ENCODE results near the gene ATXN7L3.
"Not testable (repeated sequence)": the region's sequence is repeated elsewhere in the genome, so short reads cannot be mapped to it uniquely, and the experiment has no call there.

The ATXN7L3 gene

DNA sequence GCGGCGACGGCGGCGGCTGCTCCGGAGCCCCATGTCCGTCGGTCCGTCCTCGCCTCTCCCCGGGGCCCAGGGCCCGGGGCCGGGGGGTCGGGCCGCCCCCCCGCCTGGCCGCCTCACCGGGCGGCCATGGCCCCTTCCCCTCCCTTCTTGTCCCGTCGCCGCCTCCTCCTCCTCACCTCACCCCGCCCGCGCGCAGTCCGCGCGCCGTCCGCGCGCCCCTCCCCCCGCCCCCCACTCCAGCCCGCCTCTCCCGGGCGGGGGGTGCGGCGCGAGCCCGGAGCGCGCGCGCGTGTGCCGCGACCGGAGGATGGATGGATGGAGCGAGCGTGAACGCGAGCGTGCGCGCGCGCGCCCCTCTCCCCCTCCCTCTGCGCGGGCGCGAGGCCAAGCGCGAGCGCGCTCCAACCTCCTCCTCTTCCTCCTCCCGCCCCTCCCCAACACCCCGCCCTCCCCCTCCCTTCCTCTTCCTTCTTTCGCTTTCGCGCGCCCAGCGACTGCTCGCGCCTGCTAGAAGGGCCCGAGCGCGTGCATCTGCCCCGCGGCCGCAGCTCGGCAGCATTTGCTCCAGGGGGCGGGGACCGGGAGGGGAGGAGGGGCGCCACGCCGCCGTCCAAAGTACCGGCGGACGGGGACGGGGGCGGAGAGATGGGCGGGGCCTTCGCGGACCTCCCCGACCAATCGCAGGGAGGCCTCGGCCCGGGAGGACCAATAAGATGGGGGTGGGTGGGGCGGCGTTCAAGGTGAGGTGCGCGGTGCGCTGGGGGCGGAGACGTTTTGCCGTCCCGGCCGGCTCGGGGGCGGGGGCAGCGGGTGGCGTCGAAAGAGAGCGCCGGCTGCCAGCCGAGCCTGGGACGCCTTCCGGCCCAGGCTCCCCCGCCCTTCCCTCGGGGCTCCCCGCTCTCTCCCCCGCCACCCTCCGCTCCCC, at the start of gene ATXN7L3:
TSS of gene ATXN7L3 (minus strand) at position 332 of the 925 bp plus-strand sequence. CDS start 1,814 bp downstream, outside the sequence.
- DNase-seq: peak; percentile 100

- DNase-seq: no peak
Measured at GRCh38 chr17:44247876-44248736, 48.4 kb upstream of the ATXN7L3 start.

- DNase-seq: no peak
Measured at GRCh38 chr17:44247440-44247841, 47.8 kb upstream of the ATXN7L3 start.

DNA sequence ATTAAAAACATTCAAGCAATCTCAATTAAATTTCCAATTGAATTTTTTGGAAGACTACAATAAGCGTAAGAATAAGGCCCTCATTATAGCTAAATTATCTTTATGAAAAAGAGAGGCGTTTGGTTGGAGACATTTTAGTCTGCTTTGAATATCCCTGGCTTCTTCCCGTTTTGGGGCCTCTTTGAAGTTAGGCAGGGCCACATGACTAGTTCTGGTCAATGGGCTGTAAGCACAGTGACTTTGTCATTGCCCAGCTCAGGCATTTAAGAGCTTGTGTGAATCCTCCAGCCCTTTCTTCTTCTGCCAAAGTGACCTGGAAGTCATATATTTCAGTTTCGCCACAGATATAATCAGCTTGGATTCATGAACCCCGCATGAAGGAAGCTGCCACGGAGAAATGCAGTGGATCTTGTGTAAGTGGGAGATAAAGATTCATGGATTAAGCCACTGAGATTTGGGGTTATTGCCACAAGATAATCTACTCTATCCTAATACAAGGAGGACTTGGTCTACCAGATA, 41.5 kb upstream of the ATXN7L3 start:
- DNase-seq: no peak

- not testable (repeated sequence) for DNase-seq
Measured at GRCh38 chr17:44237886-44238285, 38.2 kb upstream of the ATXN7L3 start.

DNA sequence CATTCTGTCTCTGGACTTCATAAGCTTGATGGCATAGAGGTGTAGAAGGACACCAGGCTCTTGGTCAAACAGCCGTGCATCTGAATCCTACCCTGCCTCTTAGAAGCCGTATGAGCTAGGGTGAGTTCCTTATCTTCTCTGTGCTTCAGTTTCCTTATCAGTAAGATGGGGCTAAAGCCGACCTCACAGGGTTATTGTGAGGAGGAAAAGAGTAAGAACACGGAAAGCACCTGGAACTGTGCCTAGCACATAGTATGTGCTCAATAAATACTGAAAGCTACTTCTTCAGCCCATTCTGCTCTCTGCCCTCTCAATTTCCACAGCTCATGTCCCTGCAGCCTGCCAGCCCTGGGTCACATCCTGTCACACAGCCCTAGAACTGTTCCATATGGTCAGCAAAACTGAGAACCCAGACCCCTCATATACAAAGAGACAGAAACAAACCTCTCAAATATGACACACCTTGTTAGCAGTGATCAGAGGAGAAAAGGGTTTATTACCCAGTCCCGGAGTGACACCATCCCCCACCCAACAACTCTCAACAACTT, 36.8 kb upstream of the ATXN7L3 start:
- DNase-seq: no peak

DNA sequence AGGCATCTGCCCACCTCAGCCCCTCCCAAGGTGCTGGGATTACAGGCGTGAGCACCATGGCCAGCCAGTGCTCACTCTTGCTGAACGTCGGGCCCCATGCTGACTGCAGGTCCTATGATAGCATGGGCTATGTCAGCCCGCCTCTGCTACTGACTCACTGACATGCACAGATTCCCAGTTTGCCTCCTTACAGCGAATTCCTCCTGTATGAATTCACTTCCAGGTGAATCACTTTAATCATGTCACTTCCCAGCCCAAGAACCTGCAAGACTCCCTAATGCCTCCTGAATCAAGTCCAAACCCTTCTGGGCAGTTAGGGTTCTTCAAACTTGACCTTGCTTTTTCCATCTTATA, 35.9 kb upstream of the ATXN7L3 start:
- no peak for DNase-seq

DNA sequence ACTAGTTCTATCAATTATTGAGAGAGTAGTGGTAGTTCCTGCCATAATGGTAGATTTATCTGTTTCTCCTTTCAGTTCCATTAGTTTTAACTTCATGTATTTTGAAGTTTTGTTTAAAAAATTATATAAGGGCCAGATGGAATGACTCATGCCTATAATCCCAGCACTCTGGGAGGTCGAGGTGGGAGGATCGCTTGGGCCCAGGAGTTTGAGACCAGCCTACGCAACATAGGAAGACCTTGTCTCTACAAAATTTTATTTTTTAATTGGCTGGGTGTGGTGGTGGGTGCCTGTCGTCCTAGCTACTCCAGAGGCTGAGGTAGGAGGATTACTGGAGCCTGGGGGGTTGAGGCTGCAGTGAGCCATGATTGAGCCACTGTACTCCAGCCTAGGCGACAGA, 33.9 kb upstream of the ATXN7L3 start:
- DNase-seq: no peak

GRCh38 chr17:44232061-44232460, 32.4 kb upstream of the ATXN7L3 start:
- DNase-seq: no peak

GRCh38 chr17:44230140-44230539, 30.5 kb upstream of the ATXN7L3 start:
- no peak for DNase-seq

DNA sequence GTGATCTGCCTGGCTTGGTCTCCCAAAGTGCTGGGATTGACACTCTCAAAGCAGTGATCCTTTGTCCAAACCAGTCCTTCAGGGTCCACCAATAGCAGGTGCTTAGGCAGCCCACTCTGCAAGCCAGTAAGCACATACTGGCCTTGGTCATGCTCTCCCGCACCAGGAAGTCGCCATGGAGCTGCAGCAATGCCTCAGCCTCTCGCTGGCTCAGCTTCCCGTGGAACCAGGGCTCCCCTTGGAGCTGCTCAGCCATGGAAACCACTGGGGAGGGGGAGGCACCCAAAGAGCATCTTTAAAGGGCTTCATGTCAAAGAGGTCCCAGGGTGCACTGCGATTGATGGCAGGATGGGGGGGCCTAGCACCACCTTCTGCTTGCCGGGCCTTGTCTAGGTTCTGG, 29.4 kb upstream of the ATXN7L3 start:
- no peak for DNase-seq

- DNase-seq: no peak
Measured at GRCh38 chr17:44223541-44224071, 23.9 kb upstream of the ATXN7L3 start.

DNA sequence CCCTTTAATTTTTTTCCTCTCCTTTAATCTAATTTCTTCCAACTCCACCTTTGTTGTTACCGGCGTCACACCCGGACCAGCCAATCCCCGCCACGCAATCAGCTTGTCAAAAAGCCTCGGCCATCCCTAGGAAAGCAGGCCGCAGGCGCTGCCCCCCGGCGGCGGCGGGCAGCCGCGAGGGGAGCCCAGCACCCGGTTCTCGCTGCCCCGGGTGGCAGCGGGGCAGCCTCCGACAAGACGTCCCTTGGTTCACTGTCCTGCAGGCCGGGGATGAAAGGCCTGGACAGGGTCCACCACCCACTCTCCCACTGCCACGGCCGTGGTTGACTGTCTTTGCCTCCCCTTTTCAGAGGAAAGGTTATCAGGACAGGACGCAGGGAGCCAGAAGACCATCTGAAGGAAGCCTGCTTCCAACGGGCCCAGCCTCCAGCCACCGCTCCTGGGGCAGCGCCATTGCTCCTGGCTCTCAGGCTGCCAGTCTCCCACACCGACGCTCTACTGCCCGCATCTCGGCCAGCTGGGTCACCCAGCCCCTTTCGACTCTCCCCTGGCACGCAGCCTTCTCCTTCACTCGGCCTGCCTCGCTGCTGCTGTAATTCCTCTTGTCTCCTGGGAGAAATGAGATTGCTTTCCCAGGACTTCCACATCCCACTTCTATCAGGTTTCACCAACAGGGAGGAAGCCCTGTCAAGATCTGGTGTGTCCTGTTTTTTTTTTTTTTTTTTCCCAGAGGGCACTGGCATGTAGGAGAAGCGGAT, 22.6 kb upstream of the ATXN7L3 start:
- peak; percentile 68 for DNase-seq

DNA sequence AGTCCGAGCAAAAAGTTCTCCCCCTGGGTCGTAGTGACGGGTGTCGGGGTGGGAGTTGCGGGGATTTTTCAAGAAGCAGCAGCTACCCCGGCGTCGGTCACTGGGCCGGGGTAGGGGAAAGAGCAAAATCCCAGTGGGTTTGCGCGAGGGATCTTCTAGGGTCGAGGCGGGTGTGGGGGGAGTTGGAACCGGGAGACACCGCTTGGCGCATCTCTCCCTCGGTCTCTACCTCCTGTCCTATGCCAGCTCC, 22.1 kb upstream of the ATXN7L3 start:
- no peak for DNase-seq

DNA sequence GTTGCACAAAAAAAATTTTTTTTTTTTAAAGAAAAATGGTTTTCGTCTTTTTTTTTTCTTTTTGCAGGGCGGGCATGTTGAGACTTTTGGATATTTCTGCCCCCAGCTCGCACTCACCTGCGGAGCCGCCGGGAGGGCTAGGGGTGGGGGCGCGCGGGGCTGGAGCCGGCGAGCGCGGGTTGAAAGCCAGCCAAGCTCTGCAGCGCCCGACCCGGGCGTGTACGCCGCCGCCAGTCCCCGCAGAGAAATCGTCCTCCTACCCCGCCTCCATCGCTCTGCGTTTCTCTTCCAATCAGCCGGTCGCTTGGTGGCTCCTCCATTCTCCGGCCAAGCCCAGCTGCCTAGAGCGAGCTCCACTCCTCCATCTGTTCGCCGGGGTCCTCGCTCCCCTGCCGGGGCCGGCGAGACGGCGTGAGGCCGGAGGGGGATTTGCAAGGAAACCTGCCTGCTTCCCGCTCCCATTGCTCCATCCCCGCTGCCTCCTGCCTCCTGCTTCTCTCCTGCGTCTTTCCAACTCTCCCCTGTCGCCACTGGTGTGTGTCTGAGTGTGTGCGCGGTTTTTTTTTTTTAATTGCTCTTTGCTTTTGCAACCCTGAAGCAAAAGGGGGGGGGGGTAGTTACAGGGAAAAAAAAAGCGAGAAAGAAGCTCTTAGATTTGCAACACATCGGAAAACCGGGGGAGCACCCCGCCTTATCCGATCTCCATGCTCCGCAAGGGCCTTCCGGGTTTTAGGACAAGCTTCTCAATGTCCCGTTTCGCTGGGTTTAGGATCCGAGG, 21.6 kb upstream of the ATXN7L3 start:
- DNase-seq: peak; percentile 75

DNA sequence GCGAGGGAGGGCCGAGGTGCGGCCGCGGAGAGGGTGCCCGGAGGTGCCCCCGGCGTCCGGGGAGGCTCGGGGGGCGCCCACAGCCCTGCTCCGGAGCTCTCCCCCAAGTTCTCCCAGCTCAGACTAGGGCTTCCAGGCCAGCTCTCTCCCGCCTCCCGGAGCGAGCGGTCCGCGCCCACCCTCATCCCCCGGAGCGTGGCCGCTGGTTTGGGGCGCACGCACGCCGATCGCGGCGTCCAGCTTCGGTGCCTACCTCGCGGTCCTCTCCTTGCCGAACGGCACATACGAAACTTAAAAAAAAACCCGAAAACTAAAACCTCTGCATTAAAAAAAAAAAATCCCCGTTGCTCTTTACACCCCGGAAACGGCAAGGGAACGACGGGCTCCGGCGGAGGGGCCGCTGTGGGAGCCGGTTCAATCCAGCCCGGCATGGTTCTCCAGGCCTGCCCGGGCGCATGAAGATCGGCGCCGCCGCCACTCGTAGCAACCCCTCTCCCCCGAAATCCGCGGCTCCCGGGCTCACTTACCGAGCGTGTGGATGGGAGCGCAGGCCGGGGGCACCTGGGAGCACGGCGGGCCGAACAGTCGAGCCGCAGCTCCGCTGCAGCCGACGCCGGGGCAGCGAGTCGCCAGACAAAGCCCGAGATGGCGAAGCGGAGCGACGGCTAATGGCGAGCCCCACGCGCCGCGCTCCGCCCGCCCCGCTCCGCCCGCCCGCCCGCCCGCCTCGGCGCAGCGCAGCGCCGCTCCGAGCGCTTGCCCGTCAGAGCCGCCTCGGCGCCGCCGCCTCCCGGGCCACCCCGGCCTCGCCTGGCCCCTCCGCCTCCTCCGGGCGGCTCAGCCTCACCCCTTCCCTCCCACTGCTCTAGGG, 20.8 kb upstream of the ATXN7L3 start:
- DNase-seq: peak; percentile 66

- peak; percentile 85 for DNase-seq
Measured at GRCh38 chr17:44219616-44220212, 20.0 kb upstream of the ATXN7L3 start, which contains the start of gene UBTF. TSS of gene UBTF (minus strand) at chr17:44219675. CDS start at chr17:44218229, 1,446 bp downstream.

- DNase-seq: peak; percentile 75
Measured at GRCh38 chr17:44219108-44219615, 19.5 kb upstream of the ATXN7L3 start.

- peak; percentile 92 for DNase-seq
Measured at GRCh38 chr17:44218344-44219107, 18.8 kb upstream of the ATXN7L3 start.

Data from CD4-positive, alpha-beta T cell treated with Interleukin-17A for 4 hours (primary cell).